ENCODE measurements around the gene RBM47.

RBM47 gene

DNA sequence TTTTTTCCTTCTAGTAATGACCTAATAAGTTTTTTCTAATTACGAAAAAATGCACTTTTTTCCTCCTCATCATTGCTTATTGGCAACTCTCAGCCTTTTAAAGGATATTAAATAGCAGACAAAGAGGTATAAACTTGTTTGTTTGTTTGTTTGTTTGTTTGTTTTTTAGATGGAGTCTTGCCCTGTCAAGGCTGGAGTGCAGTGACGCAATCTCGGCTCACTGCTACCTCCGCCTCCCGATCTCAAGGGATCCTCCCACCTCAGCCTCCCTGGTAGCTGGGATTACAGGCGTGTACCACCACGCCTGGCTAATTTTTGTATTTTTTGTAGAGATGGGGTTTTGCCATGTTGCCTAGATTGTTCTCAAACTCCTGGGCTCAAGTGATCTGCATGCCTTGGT, 6.0 kb downstream of the RBM47 start:
- no peak for DNase-seq

GRCh38 chr4:40622913-40623312, 6.8 kb downstream of the RBM47 start:
- DNase-seq, result no peak

GRCh38 chr4:40621592-40622512, 7.8 kb downstream of the RBM47 start:
- DNase-seq, result peak in 9 of 14 donors; percentile 1 to 44 (median 18)

DNA sequence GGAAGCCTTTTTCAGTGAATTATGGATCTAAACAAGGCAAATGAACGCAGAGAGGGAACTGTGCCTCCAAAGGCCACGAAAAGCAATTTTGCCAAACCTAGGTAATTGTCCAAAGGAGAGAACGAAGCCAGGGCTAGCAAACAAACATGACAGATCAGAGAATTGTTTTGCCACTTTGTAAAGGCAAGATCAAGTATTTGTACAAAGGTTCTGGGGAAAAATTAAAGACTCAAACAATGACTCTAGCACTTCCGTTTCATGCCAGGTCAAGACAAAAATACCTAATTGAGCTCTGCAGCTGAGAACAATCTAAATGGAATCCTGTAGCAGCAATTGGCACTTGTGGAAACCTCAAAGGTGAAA, 8.5 kb downstream of the RBM47 start:
- DNase-seq, result no peak

- DNase-seq, result no peak
These were observed 10.1 kb downstream of the RBM47 start for GRCh38 chr4:40619600-40619999.

GRCh38 chr4:40617872-40618271, 11.8 kb downstream of the RBM47 start:
- no peak for DNase-seq

DNA sequence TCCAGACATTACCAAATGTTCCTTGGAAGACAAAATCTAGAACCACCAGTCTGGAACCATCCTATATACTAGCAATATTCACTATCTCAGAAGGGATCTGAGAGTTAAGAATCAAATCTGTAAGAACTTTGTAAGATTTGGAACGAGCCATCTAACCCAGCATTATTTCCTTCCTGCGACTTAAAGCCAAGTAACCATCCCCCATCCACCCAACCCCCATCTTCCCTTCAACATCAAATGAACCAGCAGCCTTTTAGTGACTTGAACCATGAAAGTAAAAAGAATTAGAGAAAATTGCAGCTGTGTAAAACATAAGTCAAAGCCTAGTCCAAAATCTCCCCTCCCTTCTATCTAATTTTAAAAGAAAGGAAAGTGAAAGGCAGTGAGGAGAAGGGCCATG, 15.6 kb downstream of the RBM47 start:
- DNase-seq, result no peak

DNA sequence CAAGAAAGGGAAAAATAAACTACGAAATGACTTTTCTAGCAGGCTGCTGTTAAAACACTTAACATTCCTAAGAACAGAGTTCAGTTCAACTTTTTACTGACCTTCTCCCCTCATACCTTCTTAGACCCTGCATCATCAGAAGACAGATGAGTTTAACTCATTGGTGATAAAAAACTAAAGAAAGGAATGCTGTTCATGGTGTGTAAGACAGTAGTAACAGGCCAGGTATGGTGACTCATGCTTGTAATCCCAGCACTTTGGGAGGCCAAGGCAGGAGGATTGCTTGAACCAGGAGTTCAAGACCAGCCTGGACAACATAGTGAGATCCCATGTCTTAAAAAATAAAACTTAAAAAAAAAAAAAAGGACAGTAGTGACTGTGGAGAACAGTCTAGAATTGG, 16.2 kb downstream of the RBM47 start:
- DNase-seq, result no peak

DNA sequence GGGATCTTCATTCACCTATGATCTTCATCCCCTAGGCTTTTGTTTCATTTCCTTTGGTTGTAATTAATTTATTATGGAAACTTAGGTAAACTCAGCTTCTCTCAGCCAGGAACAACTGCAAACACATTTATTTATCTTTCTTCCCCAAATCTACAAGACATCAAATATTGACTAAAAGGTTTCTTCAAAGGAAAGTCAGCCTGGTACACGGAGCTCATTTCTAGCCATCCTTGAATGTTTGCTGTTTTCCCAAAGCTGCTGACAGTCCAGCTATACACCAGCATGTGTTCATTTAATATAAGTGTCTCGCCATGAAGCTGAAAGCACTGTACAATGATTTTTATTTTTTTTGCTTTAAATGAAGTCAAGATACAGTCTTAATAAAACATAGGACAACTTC, 16.8 kb downstream of the RBM47 start:
- DNase-seq, result no peak

GRCh38 chr4:40612283-40612682, 17.4 kb downstream of the RBM47 start:
- no peak for DNase-seq

GRCh38 chr4:40608628-40609027, 21.0 kb downstream of the RBM47 start:
- DNase-seq, result no peak

GRCh38 chr4:40607221-40607620, 22.4 kb downstream of the RBM47 start:
- DNase-seq, result no peak

GRCh38 chr4:40606239-40606767, 23.4 kb downstream of the RBM47 start:
- no peak for DNase-seq

DNA sequence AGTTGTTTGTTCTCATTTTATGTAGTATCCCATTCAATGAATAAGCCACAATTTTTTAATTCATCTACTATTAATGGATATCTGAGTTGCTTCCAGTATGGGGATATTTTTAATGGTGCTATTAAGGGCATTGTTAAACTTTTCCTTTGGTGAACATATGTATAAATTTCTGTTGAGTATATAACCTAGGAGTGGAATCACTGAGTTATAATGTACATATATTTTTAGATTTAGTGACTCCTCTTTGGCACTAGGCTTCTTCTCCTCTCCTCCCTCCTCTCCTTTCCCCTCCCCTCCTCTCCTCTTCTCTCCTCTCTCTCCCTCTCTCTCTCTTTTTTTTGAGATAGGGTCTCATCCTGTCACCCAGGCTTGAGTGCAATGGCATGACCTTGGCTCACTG, 26.4 kb downstream of the RBM47 start:
- no peak for DNase-seq

GRCh38 chr4:40601641-40602040, 28.0 kb downstream of the RBM47 start:
- DNase-seq, result peak in 1 of 14 donors; percentile 15

DNA sequence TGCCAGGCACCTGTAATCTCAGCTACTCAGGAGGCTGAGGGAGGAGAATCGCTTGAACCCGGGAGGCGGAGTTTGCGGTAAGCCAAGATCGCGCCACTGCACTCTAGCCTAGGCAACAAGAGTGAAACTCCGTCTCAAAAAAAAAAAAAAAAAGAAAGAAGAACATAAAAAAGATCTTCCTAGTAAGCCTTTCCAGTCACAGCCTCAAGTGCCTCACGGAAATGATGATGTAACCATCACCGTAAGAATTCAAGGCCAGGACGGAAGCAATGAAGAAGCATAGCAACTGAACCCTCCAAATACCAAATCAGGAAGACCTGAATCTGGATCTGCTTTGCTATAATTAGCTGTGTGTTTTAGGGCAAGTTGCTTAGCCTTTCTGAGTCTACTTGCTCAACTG, 28.8 kb downstream of the RBM47 start:
- DNase-seq, result no peak

DNA sequence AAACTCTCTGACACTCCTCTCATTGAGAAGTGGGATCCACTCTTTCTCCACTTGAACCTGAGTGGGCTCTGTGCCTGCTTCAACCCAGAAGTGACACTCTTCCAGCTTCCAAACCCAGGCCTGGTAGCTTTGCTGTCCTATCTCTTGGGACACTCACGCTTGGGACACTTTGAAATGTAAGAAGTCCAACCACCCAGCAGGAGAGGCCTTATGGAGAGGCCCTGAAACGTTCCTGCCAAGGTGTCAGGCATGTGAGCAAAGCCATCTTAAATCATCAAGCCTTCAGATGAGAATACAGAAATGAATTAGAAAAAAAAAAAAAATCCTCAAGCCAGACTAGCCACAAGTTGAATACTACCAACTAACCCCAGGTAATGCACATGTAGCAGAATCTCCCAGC, 30.2 kb downstream of the RBM47 start:
- no peak for DNase-seq

GRCh38 chr4:40596522-40596921, 33.1 kb downstream of the RBM47 start:
- no peak for DNase-seq

DNA sequence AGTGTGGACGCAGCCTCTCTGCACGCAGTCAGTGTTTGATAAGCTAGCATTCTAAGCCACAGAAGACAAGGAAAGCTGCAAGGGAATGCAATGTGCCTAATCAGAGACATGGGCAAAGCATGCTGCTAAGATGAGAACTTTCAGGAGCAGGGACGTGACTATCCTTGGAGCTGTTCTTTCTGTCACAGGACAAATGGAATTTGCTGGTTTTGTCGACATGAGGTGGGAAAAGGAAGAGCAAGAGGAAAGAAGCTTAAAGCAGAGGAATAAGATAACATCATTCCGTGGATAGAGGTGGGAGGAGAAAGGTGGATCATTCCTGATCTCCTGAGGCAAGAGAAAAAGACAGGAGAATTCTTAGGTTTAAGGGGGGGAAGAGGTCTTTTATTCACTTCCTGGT, 33.7 kb downstream of the RBM47 start:
- DNase-seq, result no peak

DNA sequence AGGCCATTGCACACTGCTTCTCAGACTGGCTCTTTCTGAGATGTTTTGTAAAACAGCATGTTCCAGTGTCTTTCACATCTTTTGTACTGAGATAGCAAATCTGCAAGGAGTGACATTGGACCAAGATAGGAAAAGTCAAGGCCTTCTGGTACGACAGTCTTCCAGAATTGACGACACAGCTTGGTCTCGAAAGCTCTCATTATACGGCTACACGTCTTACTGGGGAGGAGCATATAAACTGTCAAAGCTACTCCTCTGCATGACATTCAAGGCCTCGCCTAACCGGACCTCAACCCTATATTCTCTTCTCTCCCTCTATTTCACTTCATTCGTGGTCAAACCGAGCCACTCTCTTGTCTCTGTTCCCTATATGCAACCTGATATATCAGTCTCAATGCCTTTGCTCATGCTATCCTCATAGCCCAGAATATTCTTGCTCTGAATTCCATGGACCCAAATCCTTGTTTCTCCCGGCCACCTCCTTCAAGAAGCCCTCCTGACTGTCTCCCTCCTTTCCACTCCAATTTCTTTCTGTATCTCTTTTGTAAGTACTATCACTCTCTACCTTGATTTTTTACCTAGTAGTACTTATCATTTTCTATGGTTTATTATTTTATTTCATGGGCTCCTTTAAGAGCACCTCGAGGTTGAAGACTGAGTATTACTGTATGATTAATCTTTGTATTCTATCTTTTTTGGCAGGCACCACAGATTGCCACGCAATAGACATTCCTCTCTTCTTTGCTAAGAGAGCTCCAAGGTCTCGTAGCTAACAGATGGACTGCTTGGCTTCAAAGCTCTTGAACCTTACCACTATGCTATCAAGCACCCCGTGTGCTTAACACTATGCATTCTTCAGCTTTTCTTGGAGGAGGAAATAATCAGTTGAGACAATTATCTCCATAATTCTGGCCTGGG, 35.1 kb downstream of the RBM47 start:
- no peak for DNase-seq

DNA sequence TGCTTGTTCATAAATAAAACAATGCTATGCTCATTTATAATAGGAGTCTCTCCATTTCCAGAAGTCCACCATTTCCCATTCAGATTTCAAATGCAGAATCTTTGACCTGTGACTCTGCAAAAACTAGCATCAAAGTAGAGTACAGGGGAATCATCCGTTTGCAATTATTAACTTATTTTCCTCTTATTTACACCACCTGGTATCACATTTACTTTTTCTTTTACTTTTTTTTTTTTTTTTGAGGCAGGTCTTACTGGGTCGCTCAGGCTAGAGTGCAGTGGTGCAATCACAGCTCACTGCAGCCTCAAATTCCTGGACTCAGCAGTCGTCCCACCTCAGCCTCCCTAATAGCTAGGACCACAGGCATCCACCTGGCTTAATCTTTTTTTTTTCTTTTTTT, 37.6 kb downstream of the RBM47 start:
- DNase-seq, result no peak

GRCh38 chr4:40587826-40588225, 41.8 kb downstream of the RBM47 start:
- DNase-seq, result no peak

GRCh38 chr4:40587351-40587750, 42.3 kb downstream of the RBM47 start:
- DNase-seq, result no peak

Measured in C1 segment of cervical spinal cord (tissue), 14 donors.